Activated gamma-delta T cell treated with Interleukin-2 at 50 U/mL for 16 hours (primary cell): ENCODE data around the gene BOC.

ENCODE experiments used
- DNase-seq: peaks from one replicate; pipeline ENCODE4 v3.0.0-alpha.2; 2020

BOC gene

DNA sequence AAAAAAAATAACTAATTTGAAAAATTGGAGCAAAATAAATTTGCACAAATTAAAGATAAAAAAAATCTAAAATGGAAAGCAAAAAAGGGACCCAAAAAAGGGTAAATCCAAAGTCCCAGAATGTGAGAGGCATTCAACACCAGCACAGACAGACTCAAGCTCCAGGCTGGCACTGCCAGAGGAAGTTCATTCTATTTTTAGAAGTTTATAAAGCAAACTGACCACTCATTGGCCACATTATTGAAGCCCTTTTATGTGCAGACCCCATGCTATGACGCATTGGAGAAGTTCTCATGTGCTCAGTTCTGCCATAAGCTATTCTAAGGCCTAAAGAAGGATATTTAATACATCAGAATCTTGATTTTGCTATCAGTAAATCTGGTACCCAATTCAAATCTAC is 17.6 kb upstream of the BOC start:
- DNase-seq, result no peak

GRCh38 chr3:113194823-113195401 is 16.4 kb upstream of the BOC start:
- no peak for DNase-seq

GRCh38 chr3:113200351-113200750 is 11.0 kb upstream of the BOC start:
- no peak for DNase-seq

GRCh38 chr3:113200946-113201345 is 10.4 kb upstream of the BOC start:
- DNase-seq, result no peak

DNA sequence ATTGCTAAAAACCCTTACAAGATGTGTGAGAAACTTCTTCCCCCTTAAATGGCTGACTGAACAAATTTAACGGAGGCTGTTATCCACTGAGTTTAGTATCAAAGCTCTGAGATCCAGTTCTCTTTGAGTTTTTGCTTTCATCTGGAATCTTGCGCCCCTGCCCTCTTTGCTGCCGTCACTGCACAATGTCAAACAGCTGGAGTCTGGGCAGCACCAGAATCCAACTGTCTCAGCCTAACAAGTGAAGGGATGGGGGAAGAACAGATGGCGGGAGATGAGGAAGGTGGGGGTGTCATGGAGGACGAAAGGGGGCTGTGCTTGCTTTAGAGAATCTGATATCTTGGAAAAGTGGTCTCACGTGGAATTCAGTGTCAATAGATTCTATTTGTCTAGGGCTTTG is 7.0 kb upstream of the BOC start:
- no peak for DNase-seq

DNA sequence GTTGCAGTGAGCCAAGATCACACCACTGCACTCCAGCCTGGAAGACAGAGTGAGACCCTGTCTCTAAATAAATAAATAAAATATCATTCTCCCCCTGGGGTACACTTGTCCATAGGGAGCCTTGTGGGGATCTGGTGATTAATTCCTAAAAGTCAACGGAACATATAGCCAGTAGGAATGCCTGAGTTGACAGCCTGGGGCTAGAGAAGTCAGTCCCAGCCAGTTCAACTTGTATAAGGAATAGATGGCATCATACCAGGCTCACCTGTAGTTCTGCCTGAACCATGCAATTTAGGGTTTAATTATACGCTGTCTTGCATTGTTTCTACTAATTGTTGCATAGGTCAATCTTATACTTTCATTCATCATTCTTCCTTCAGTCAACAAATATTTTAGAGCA is 5.9 kb upstream of the BOC start:
- no peak for DNase-seq

DNA sequence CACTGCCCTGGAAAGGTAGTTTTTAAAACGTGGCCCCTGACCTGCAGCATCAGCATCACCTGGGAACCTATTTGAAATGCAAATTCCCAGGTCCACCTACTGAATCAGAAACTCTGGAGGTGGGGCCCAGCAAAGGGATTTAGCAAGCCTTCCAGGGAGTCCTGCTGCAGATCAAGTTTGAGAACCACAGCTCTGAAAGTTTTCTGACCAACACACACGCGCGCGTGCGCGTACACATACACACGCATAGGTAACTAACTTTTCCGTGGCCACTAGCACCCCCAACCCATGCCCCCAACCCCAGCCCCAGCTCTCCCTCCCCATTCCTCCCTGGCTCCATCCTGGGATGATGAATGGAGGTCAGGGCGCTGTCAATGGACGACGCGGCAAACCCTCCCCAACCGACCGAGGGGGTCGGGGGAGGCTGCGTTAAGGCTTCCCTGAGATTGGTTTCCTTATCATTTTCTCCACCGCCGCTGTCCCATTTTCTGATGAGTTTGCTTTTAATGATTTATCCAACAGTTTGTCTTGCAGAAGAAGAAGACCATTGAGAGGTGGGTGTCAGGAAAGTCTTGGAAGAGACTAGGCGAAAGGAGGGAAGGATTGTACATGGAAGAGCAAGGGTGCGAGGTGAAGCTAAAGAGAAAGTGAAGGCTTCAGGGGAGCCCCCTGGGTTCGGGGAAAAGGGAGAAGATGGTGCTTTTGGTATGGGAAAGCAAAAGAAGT is 590 bp upstream of the BOC start:
- no peak for DNase-seq

GRCh38 chr3:113212150-113212843 is 940 bp downstream of the BOC start:
- DNase-seq, result no peak

DNA sequence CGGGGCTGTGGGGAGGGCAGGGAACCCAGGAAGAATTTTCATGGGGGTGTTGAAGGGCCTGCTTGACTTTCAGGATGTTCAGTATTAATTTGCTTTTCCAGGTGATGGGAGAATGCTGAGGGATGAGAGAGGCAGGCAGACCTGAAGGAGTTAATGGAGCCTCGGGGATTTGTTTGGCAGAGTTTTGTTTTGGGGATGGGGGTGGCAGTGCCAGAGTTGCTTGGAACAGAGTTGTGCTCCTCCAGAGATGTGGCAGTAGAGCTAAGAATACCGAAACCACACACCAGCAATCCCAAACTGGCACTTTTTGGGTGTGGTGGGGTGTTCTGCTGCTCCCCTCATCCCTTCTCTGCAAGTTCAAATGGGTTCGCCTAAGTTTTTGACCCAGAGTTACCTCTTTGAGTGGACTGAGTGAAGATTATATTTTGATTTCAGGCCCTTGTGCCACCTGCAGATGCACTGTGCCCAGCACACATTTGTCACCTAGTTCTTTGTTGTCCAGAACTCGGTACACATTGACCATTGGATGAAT is 1.6 kb downstream of the BOC start:
- DNase-seq, result no peak

GRCh38 chr3:113213896-113214587 is 2.7 kb downstream of the BOC start:
- DNase-seq, result no peak

- DNase-seq, result no peak
Measured at GRCh38 chr3:113214917-113215595, 3.7 kb downstream of the BOC start.

DNA sequence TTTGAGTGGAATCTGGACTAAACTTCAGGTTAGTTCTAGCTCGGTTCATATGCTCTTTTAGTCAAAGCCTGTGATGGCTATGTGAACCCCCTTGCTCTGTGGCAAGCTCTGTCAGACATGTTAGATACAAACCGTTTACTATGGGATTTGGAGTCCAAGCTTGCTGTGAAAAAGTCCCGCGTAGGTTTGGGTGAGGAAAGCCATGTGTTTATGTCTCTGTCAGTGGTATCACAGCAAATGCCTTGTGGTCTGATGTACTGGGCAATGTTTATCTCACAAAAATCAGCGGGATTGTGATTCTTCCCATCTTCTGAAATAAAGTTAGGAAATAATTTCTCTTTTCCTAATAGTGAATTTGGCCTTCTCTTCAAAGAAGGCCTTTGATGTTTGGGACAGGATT is 5.0 kb downstream of the BOC start:
- no peak for DNase-seq

DNA sequence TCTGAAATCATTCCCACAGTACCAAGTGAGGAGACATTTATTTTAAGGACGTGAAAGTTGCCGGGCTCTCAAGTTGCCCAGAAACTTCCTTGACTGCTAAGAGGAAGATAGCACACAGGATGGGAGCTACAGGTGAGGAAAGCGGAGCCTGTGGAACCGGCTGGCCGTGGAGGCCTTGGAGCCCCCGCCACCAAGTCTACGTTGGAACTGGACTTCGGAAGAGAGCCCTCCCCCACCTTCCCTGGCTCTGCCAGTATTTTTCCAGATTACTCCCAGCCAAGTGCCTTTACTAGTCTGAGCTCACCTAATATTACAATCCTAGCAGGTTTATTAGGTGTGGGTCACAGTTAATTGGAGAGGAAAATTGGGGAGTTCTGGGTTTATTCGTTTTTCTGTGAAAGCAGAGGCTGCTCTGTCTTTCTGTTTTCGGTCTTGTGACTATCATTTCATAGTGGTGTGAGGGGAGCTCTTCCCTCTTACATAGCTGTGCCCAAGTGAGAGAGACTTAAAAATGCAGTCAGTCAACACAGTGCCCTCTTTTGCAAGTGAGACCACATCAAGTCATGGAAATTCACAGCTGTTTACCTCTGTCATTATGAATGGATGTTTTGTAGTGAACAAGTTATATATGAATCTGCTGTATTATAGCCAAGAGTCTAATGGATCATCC is 6.8 kb downstream of the BOC start:
- no peak for DNase-seq

GRCh38 chr3:113218681-113219045 is 7.3 kb downstream of the BOC start:
- no peak for DNase-seq

DNA sequence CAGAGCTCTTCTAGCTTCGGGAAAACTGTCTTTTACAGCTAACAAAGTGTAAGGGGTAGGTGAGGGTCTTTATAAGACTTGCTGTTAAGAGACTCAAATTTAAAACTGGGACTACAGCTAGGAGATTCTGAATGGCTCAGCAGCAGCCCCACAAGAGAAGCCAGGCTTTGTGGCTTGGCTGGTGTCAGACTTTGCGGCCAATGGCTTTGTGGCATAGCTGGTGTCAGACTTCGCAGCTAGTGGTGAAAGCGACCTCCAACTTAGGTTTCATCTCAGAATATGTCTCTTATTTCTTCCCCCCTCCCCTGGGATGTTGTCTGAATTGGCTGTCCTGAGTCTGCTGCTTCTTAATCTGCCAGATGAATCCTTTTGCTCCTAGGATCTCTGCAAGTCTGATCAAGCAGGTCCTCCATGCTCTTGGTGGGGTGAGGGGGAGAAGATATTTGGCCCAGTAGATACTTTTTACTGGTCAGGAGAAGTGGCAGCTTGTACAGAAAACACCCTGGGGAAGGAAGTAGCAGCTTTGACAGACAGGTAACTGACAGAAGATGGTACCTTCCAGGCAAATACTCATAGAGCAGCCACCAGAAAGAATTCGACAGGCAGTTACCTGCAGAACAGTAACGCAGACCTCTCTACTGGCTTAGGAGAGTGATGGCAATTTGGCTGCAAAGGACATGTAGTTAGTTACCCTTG is 8.4 kb downstream of the BOC start:
- no peak for DNase-seq

DNA sequence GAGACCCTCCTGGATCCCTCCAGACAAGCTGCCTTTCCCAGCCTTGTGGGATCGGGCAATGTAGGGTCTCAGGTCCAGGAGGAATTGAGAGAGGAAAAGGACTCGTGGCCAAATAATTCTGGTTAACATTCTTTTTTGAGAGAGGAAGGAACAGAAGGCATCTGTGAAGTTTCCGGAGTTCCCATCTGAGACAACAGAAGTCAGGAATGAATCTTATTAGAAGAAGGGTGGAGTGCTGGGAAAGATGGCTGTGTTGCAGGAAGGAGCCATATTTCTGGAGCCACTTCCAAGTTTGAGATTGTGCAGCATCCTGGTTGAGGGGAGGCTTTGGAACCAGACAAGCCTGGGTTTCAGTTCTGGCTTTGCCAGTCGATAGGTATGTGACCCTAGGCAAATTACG is 9.4 kb downstream of the BOC start:
- DNase-seq, result no peak

DNA sequence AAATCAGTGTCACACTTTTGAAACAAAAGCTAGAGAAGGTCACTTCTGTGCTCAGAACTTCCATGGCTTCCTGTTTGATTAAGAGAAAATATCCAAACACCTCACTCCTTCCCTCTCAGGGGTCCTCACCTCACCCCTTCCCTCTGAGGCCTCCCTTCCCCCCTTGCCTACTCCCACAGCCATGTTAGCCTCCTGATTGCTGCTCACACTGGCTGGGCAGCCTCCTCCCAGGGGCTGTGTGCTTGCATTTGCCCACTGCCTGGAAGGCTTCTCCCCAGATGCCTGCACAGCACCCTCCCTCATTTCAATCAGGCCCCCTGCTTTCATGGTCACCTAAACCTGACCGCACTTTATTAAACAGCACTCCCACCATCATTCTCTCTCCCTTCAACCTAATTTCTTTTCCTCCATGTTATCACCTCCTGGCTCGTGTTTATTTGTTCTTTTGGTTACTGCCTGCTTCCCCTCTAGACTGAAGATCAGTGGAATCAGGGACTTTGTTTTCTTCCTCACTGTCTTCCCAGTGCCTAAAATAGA is 10.4 kb downstream of the BOC start:
- DNase-seq, result no peak

GRCh38 chr3:113222451-113223086 is 11.2 kb downstream of the BOC start:
- DNase-seq, result no peak

- DNase-seq, result no peak
Measured at GRCh38 chr3:113223475-113224281, 12.3 kb downstream of the BOC start.

- no peak for DNase-seq
Measured at GRCh38 chr3:113225286-113225685, 13.9 kb downstream of the BOC start.
